Activated CD4-positive, CD25-positive, alpha-beta regulatory T cell treated with anti-CD3 and anti-CD28 coated beads, Interleukin-2, amount 50 U/mL, for 16 hours (primary cell): ENCODE results near the gene PHF2.

ENCODE experiments used
- DNase-seq: peaks from one replicate; pipeline ENCODE4 v3.0.0-alpha.2; 2020; ENCODE audit warnings: low read depth, low spot score

The PHF2 gene

DNA sequence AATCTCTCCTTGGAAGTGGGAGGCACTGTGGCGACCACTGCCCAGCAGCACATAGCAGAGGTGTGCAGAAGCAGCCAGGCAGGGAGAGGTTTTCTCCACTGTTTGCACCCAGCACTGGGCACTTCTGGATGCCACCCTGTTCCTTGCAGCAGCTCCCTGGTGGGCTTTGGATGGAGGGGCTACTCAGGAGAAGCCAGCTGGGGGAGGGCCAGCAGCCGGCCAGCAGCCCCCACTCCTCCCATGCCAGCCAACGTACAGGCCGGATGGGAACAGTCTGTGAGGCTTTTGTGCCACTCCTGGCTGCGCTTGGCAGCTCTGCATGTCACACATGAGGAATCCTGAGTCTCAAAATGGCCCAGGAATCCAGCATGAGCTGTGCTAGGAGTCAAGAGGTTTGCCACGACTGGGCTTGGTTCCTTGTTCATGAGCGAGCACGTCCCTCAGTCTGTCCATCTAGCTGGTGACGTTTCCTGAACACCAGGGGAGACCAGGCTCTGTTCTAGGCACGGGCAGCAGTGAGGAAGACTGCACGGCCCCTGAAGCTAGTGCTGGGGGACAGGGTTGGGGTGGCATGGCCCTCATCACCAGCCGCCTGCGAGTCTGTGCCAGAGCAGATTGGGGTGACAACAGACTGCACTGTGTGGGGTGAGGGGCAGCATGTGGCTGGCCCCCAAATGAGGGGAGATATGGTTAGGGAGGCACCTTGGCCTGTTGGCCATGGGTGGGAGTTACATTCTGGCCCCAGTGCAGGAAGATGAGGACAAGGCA is 10.1 kb downstream of the PHF2 start:
- no peak for DNase-seq

DNA sequence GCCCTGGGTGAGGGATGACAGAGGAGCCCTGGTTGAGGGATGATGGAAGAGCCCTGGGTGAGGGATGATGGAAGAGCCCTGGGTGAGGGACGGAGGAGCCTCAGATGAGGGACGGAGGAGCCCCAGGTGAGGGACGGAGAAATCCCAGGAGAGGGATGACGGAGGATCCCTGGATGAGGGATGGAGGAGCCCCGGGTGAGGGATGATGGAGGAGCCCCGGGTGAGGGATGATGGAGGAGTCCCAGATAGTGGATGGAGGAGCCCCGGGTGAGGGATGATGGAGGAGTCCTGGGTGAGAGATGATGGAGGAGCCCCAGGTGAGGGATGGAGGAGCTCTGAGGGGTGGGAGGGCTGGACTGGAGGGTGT is 10.9 kb downstream of the PHF2 start:
- no peak for DNase-seq

DNA sequence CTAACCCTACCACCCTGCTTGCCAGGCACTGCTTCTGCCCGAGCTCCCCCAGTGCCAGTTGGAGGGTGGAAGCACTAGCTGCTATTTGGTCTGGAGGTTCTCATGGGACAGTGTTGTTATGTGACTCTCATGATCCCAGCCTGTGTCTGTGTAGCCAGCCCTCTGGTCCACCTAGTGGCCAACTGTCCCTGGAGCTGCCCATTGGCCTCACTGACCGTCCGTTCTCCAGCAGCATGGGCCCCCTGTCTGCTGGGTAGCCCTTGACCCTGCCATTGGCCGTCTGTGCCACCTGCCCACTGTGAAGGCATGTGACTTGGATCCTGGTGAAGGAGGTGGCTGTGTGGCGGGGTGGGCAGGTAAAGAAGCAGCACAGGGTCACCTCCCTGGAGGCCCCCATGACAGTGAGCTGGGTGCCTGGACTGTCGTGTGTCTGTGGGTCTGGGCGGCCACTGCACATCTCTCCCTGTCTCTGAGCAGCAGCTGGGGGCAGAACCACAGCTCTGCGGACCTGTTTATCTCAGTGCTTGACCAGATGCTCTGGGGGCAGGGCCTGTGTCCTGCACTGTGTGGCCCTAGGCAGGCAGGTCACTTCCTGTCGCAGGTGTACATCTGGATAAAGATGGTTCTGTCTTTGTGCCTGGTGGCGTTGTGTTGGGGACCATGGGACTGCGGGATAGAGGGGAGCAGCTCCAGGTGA is 11.4 kb downstream of the PHF2 start:
- no peak for DNase-seq

DNA sequence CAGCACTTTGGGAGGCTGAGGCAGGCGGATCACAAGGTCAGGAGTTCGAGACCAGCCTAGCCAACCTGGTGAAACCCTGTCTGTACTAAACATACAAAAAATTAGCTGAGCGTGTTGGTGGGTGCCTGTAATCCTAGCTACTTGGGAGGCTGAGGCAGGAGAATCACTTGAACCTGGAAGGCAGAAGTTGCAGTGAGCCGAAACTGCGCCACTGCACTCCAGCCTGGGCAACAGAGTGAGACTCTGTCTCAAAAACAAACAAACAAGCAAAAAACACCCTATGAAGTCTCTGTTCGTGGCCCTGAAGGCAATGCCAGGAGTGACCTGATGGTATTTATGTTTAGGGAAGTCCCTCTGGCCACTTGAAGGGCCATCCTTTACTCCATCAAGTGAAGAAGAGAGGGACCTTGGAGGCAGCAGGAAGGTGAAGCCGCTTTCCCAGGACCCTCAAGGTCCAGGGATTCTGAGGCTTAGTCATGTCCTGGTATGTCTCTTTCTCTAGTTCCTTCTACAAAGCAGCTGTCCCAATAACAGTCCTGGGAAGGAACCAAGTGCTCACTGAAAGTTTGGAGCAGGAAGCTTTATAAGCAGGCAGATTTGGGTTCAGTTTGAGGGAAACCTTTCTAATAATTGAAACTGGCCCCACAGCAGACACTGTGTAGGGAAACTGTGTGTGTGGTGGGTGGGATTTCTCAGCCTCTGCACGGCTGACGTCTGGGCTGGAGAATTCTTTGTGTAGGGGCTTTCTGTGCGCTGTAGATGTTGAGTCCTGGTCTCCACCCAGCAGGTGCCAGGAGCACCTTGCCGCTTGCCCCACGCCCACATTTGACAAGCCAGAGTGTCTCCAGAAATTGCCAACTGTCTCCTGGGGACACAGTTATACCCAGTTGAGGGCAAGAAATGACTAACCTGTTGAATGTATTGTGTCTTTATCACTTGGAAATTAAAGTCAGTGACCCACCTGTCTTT is 12.5 kb downstream of the PHF2 start:
- no peak for DNase-seq

DNA sequence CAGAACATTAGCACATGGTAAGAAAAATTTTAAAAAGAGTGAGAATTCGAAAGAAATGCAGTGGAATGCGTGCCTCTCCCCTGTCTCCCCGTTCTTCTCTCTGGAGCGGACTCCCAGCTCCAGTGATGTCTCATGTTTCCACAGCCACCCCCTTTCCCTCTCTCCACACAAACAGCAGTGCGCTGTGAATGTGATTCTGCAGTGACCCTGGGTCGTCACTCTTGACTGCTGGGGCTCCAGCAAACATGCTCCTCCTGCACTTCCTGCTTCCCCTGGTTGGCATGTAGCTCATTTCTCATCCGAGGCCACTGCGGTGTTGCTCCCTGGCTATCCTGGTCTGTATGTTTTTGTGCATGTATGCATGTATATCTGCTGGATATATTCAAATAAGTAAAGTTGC is 13.3 kb downstream of the PHF2 start:
- no peak for DNase-seq

DNA sequence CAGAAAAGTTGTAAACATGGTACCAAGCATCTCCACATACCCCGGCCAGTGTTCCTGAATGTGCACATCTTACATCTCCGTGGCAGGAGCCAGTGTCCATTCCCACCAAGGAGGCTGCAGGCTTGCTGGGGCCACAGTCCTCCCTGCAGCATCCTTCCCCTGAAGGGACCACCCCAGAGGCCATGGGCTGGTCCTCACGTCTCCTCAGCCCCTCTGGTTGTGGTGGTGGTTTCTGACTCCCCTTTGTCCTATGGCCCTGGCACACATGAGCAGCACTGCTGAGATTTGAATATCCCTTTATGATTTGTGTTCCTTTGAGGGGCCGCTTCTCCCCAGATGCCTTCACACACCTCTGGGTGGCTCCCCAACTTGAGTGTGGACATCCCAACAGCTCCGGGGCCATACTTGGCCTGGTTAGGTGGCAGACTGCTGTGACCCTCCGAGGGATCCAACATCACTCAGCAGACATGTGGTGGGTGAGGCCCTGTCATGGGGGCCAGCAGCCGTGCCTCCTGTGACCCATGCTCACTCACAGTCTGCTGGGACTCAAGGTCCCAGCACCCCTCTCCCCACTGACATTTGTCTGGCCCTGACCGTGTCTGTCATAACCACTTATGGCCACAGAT is 14.3 kb downstream of the PHF2 start:
- DNase-seq, result no peak

DNA sequence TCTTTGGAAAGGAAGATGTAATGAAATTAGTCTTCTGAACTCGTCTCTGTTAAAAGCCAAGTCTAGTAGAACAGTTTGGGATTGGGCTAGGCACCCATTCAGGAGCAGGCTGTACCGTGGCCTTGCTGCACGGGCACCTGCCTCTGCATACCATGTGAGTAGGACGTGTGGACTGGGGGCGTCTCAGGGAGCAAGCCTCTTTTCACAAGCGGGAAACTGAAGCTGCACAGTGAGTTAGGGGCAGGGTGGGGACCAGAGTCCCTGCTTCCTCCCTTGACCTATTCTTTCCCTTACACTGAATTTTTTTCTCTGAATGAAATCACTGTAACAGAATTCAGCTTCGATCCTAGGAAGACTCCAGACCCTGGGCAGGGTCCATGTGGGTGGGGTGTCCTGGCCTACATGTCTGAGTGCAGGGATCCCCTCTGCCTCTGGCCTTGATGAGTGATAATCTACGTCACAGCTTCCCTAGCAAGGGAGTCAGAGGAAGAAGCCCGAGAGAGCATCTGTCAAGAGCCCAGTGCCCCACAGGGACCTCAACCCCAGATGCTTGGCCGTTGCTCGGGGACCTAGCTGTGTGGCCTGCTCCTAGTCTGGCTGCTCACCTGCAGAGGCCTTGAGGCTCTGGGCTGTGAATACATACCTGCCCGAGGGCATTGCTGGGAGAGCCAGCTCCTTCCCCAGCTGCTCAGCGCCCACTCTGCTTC is 15.1 kb downstream of the PHF2 start:
- no peak for DNase-seq

DNA sequence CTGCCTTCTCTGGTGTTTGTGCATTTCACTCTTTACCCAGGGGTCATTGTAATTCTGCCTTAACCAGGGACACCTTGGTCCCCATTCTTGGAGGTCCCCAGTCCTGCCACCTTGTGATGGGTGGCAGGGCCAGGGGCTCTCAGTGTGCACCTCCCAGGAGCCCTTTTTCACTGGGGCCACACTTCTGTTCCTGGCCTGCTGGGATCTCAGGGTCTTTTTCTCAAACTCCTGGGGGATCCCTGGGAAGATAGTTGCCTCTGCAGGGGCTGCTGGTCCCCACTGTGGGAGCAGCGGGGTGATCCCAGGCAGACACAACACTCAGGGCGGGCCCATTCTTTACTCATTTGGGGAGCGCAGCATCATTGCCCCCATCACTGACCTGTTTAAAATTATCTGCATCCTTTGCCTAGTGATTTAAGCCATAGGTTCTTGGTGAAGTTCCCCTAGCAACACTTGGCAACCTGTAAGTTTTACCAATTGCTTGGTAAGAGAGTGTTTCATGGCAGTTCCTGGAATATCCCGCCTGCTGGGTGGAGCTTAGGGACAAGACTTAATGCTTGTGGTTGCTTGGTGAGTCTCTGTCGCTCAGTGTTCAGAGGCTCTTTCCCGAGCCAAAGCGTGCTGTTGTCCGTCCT is 15.7 kb downstream of the PHF2 start:
- DNase-seq, result no peak

DNA sequence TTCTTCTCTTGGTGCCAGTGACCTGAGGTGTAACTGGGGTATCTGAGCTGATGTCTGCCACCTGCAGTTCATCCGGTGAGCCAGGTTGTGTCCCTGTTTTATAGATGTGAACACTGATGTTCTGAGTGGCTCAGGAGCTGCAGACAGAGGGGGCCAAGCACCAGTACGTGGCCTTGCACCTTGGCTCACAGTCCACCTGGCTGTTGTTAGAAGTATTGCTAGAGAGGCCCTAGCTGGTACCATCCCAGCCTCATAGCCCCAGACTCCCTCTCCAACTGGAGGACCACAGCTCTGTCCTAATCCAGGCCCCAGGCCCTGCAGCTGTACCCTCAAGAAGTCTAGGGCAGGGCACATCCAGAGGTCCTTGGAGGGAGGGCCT is 16.2 kb downstream of the PHF2 start:
- DNase-seq, result no peak

DNA sequence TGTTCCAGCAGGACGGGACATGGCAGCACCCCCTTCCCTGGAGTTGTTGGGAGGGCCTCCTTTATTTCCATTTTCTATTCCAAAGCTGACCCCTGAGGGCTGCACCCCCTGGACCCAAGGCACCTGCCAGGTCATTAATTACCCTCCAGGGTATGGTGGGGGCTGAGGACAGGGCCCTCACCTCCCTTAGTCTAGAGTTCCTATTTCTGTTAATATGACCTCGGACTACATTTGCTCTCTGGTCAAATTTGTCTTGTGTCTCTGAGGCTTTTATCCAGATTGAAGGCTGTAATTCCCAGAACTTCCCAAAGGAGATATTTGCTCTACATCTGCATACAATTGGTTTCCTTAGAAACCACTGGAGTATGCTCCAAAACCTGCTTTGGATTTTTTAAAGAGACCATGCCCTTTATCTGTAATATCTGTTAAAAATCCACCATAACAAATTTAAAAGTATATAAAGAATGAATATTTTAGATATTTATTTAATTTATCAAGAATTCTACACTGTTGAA is 16.8 kb downstream of the PHF2 start:
- no peak for DNase-seq

DNA sequence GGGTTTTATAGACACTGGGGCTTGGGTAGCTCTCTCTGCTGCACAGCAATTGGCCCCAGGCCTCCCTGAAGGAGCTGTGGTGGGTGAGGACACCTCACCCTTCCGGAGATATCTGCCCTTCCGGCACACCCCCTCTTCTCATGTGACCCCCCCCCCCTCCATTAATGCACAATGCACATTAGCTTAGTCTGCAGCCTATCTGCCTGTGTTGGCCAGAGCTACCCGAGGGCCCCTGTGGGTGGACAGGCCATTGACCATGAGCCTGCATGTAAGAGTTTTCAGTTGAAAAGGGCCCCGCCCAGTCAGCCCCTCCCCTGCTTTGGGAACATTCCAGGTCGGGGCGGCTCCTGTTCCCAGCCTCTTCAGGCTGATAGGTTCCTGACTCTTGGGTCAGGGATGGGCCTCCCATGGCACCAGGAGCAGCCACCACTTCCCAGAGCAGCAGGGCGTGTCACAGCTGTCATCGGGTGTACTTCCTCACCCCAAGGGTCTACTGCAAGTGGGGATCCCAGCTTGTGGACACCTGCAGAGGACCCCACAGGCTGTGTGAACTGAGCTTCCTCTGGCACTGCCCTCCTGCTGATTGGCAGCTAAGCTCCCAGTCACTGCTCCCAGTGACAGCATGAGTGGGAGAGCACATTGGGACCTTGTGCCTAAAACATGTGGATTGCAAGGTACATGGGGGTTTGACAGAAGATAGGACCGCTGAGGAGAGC is 17.8 kb downstream of the PHF2 start:
- no peak for DNase-seq

DNA sequence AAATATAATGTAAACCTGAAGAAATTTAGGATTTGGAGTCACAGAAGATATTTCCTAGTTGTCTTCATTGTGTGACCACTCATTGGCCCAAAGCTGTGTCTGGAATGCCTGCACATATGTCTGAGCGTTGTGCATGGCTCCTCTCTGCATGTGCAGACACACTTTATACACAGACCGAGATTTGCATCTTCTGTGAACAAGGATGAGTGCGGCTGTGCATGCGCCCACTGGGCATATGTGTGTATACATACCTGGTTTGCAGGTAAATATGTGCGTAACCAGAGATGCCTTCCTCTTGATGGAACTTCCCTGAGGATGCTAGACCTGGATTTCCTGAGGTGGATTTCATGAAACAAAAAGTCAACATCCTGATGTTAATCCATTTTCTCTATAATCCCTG is 19.1 kb downstream of the PHF2 start:
- no peak for DNase-seq

DNA sequence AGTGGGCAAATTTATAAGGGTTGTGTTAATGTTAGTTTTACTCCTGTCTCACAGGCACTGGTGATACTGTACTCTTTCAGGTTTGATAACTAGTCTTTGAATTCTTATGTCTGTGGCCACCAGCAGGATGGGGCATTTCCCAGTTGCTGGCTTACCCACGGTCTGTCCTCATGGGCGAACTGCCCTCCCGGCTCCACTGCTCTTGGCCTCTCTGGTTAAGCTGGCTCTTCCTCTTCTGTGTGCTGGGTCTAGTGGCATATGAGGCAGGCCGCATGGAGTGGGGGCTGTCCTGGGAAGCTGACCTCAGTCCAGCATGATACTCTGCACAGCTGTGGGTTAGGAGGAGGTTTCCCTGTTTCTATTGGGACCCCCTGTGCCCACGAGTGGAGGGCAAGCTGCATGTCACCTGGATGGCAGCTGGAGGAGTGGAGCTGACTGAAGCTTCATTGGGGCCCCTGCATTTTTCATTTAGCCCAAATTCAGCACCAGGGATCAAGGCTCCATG is 19.5 kb downstream of the PHF2 start:
- no peak for DNase-seq

DNA sequence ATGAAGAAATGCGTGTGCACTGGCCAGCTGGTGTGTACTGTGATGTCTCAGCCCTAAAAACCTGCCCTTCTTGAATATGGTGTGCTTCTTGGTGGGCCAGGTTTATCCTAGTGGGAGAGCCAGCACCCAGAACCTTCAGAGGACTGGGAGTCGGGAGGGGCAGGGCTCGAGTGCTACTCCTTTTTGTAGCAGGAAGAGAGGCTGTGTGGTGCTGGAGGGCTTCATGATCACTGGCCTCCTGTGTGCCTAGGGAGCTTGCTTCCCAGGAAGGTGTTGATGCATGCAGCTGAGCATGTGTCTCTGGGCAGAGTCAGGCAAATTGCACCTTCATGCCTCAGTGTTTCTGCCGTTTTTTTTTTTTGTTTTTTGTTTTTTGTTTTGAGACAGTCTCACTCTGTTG is 20.0 kb downstream of the PHF2 start:
- no peak for DNase-seq

DNA sequence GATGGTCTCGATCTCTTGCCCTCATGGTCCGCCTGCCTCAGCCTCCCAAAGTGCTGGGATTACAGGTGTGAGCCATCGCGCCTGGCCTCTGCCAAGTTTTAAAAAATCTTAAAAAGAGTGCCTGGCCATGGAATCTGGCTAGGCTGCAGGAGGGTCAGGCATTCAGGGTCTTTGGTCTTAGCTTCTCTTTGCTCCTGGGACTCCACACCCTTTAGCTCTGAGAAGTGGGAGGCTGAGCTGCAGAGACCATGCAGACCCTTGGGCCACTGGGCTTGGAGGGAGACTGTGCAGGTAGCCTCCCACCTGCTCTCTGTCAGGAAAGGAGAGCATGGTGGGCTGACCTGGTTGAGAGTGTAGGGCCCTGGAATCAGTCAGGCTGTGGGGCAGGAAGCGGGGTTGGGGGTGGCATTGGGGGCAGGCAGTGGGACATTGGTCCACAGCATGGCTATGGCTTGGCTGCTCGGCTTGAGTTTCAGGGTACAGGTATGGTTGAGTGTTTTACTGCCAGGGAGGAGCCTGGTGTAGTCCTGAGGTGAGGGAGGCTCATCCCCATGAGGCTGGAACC is 20.8 kb downstream of the PHF2 start:
- no peak for DNase-seq

DNA sequence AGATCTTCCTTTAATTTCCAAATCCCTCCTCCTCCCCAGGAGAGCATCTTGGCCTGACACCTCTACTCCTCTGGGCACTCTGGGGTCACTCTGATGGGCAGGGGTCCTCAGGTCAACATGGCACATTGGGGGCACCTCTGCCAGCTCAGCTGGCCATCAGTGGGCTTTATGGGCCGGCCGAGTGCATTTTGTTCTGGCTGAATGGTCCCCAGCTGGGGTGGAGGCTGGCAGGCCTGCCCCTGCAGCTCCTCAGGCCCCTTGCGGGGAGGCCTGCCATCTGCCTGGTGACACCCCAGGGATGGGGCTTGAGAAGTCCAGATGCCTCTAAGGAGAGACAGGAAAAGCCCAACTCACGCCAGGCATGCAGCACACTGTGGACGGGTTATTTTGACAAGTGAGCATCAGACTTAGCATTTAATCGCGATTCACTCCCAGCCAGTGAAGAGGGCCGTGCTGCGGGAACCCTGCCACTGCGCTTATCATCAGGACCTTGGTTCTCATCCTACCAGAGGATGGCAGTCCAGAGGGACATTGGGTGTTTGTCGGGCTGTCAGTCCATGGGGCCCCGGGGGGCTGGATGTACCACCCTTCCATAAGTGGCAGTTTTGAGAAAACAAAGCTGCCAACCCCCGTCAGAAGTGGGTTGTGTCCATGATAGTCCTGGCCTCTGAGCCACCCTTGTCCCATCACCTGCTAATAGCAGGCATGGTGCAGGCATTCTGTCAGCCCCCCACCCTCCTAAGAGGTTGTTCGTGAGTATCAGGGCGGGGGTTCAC is 21.7 kb downstream of the PHF2 start:
- no peak for DNase-seq

DNA sequence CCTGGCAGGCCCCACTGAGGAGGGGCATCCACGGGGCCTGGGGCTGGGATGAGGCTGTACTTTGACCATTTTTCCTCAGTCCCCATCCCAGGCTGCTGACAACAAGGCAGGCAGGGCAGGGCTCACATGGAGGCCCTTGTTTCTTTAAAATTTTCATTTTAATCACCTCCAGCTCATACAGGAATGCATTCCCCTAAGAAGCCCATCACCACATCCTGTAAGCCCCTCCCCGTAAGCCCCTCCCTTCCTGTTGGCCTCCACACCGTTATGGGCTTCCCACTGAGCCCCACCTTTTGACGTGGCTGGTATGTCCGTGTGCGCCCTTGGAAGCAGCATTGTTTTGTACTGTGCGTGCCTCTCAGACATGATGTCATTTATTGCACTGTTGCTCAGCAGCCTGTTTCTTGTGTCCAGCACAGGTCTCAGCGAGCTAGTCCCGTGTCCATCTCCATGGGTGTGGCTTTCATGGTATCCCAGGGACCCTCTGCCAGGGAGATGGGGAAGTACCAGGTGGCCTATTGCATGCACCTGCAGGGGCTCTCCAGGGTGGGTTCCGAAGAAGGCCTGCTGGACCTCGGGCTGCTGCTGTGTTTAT is 22.4 kb downstream of the PHF2 start:
- DNase-seq, result no peak
